ENCODE data around the gene AP4S1. TPM values are rescaled to one million over a fixed set of nuclear protein-coding genes. Genes with fewer than 3 reads are reported as not detected.
"Not testable (repeated sequence)": the region's sequence is repeated elsewhere in the genome, so short reads cannot be mapped to it uniquely, and the experiment has no call there.

AP4S1 gene
- total and polyA plus RNA-seq, 12 donors = 4.4 to 20.6 (median 7.3) TPM

DNA sequence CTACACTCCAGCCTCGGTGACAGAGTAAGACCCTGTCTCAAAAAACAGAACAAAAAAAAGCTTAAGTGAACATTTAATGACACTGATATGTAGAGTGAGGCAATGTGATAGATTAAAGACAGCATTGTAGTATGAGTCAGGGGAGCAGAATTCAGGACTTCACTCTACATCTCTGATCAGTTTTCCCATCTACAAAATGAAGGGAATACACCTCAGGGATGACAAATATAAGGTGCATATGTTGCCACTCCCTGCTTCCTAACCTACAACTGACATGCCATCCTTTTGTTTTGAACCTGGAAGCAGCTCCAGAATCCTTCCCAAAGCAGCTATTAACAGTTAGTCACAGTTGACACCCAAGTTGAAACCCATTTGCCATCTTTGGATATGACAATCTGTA, 31.6 kb downstream of the AP4S1 start:
- intact Hi-C loops (cut with DNase I) = no loop called here
- 89 to 100% (median 96%) methylated on average over 1 of the region's 1 CpG for WGBS, 4 donors

DNA sequence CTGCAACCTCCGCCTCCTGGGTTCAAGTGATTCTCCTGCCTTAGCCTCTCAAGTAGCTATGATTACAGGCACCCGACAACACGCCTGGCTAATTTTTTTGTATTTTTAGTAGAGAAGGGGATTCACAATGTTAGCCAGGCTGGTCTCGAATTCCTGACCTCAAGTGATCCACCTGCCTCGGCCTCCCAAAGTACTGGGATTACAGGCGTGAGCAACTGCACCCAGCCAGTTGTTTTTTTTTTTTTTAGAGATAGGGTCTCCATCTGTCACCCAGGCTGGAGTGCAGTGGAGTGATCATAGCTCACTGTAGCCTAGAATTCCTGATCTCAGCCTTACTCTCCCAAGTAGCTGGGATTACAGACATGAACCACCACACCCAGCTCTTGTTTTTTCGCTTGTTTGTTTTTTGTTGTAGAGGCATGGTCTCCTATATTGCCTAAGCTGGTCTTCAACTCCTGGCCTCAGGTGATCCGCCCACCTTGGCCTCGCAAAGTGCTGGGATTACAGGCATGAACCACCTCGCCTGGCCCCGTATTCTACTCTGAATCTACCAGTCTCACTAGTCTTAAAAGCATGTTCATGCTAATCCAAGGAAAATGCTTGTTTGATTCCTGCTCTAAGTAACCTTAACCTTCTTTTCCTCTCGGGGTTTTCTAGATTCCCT, 32.4 kb downstream of the AP4S1 start:
- 92 to 98% (median 95%) methylated on average over 12 of the region's 12 CpGs for WGBS, 4 donors
- DNase-seq = no peak
- Histone ChIP-seq H3K27ac (no peak overlapping the region), H3K4me1 (replicated peaks in 1 of 2) (peaks cover 12 to 17% of the 10 kb centered on the region in 2 donors), H3K4me3 (no peak overlapping the region), H3K27me3 (no peaks in the 10 kb centered on the region), H3K36me3 (replicated peaks in 1 of 2) (no peaks in the 10 kb centered on the region), H3K9me3 (replicated peaks in 1 of 3) (no peaks in the 10 kb centered on the region)
- TF ChIP-seq, protein P1, sequence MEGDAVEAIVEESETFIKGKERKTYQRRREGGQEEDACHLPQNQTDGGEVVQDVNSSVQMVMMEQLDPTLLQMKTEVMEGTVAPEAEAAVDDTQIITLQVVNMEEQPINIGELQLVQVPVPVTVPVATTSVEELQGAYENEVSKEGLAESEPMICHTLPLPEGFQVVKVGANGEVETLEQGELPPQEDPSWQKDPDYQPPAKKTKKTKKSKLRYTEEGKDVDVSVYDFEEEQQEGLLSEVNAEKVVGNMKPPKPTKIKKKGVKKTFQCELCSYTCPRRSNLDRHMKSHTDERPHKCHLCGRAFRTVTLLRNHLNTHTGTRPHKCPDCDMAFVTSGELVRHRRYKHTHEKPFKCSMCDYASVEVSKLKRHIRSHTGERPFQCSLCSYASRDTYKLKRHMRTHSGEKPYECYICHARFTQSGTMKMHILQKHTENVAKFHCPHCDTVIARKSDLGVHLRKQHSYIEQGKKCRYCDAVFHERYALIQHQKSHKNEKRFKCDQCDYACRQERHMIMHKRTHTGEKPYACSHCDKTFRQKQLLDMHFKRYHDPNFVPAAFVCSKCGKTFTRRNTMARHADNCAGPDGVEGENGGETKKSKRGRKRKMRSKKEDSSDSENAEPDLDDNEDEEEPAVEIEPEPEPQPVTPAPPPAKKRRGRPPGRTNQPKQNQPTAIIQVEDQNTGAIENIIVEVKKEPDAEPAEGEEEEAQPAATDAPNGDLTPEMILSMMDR (IDR thresholded peaks at IDR 0.05) = no peak
- TF ChIP-seq POLR2A (IDR thresholded peaks at IDR 0.05) = no peak
- intact Hi-C loops (cut with DNase I) = no loop called here

More for the DNA sequence above, 31.6 kb downstream of the AP4S1 start:
- TF ChIP-seq POLR2A (IDR thresholded peaks at IDR 0.05) = no peak
- TF ChIP-seq, protein P1 (IDR thresholded peaks at IDR 0.05) = no peak
- Histone ChIP-seq H3K27ac (no peak overlapping the region), H3K27me3 (no peaks in the 10 kb centered on the region), H3K4me3 (no peak overlapping the region), H3K9me3 (replicated peaks in 1 of 3) (no peaks in the 10 kb centered on the region), H3K36me3 (replicated peaks in 1 of 2) (no peaks in the 10 kb centered on the region), H3K4me1 (replicated peaks in 1 of 2) (peaks cover 12 to 18% of the 10 kb centered on the region in 2 donors)
- no peak for DNase-seq

DNA sequence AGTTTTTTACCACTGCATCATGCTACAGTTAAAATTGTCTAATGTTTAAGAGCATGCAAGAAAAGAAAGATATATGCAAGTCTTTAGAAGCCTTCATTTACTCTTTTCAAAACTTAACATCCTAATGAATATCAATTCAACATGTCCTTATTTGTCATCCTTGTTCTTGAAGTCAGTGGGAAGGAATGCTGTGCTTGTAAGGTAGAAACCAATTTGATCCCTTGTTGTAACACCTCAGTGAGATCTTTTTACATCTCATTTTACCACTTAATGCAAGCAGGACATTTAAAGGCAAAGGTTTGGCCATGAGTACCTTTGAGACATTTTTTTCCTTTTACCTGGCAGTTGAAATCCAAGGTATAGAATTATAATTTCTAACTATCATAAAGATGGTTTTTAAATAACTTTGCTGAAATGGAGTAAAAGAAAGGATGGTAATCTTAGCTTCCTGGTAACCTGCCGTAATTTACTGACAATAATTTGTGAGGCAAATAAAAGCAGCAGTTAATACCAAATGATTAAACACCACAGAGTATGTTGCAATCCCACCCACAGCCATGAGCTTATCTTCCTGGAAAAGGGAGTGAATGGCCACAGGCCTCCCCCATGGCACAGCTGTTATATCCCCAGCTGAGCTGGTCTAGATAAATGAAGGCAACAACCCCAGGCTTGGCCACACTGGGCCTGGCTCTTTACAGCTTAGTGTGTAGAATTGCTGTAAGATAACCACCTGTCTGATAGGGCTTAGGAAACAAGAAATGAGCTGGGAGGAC, 33.9 kb downstream of the AP4S1 start:
- Histone ChIP-seq H3K4me1 (replicated peaks in 1 of 2) (peaks cover 7 to 8% of the 10 kb centered on the region in 2 donors), H3K36me3 (replicated peaks in 1 of 2) (no peaks in the 10 kb centered on the region), H3K27me3 (no peaks in the 10 kb centered on the region), H3K4me3 (no peak overlapping the region), H3K9me3 (replicated peaks in 1 of 3) (no peaks in the 10 kb centered on the region), H3K27ac (no peak overlapping the region)
- intact Hi-C loops (cut with DNase I) = no loop called here
- TF ChIP-seq, protein P1 (IDR thresholded peaks at IDR 0.05) = no peak
- TF ChIP-seq POLR2A (IDR thresholded peaks at IDR 0.05) = no peak
- peak in 6 of 7 donors; percentile 61 to 85 (median 68) for DNase-seq
- WGBS, 4 donors = 34 to 50% (median 44%) methylated on average over 1 of the region's 1 CpG

- Histone ChIP-seq H3K27me3 (no peaks in the 10 kb centered on the region), H3K36me3 (replicated peaks in 1 of 2) (no peaks in the 10 kb centered on the region), H3K9me3 (replicated peaks in 1 of 3) (no peaks in the 10 kb centered on the region), H3K4me1 (replicated peaks in 1 of 2) (peaks cover 7 to 8% of the 10 kb centered on the region in 2 donors), H3K27ac (no peak overlapping the region), H3K4me3 (no peak overlapping the region)
- WGBS, 4 donors = 84 to 94% (median 86%) methylated on average over 6 of the region's 6 CpGs
- intact Hi-C loops (cut with DNase I) = no loop called here
- TF ChIP-seq POLR2A (IDR thresholded peaks at IDR 0.05) = no peak
- TF ChIP-seq, protein P1 (IDR thresholded peaks at IDR 0.05) = no peak
- DNase-seq = no peak
These were observed 34.9 kb downstream of the AP4S1 start for GRCh38 chr14:31060253-31060875.

DNA sequence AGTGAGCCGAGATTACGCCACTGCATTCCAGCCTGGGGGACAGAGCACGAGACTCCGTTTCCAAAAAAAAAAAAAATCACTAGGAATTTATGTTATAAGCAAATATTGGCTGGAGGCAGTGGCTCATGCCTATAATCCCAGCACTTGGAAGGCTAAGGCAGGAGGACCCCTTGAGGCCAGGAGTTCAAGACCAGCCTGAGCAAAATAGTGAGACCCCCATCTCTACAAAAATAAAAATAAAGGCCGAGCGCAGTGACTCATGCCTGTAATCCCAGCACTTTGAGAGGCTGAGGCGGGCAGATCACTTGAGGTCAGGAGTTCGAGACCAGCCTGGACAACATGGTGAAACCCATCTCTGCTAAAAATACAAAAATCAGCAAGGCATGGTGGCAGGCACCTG, 37.5 kb downstream of the AP4S1 start:
- H3K4me3 ChIP-seq; DNase-seq; intact Hi-C loops (cut with DNase I); H3K27me3 ChIP-seq; H3K27ac ChIP-seq; H3K36me3 ChIP-seq (replicated peaks in 1 of 2); H3K9me3 ChIP-seq (replicated peaks in 1 of 3): not testable (repeated sequence)
- H3K4me1 ChIP-seq (replicated peaks in 1 of 2) = peaks cover 7 to 14% of the 10 kb centered on the region in 2 donors
- WGBS, 4 donors = 88 to 99% (median 90%) methylated on average over 8 of the region's 8 CpGs
